IPS-18c (cell line): ENCODE results near the gene IL4I1.

ENCODE experiments used
- H3K4me3 ChIP-seq: 2 replicates; pipeline ENCODE4 v1.7.0; 2013; ENCODE audit warnings: low read depth, mild to moderate bottlenecking, low read length, moderate library complexity; ENCODE audit not compliant: insufficient read depth
- H3K9me3 ChIP-seq: one replicate; pipeline ENCODE4 v1.6.1; 2013; ENCODE audit warnings: mild to moderate bottlenecking, low read length, moderate library complexity; ENCODE audit not compliant: control insufficient read depth, insufficient read depth

IL4I1 gene

DNA sequence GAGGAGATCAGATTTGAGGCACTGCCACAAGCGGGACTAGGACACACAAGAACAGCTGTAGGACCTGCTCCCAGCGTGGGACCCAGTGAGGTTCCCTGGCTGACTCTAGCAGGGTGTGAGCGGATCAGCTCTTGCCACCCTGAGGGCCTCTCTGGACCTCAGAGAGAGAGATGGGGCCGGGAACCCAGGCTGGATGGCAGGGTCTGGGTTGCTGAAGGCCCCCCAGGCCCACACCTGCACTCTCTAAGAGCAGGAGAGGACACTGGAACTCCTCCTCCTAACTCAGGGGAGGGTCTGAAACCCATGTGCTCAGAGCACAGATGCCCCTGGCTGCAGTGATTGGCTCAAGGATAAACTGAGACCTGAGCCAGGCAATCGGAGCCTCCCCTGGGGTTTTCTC is 13.5 kb upstream of the IL4I1 start:
- H3K9me3 ChIP-seq: no peaks in the 10 kb centered on the region

DNA sequence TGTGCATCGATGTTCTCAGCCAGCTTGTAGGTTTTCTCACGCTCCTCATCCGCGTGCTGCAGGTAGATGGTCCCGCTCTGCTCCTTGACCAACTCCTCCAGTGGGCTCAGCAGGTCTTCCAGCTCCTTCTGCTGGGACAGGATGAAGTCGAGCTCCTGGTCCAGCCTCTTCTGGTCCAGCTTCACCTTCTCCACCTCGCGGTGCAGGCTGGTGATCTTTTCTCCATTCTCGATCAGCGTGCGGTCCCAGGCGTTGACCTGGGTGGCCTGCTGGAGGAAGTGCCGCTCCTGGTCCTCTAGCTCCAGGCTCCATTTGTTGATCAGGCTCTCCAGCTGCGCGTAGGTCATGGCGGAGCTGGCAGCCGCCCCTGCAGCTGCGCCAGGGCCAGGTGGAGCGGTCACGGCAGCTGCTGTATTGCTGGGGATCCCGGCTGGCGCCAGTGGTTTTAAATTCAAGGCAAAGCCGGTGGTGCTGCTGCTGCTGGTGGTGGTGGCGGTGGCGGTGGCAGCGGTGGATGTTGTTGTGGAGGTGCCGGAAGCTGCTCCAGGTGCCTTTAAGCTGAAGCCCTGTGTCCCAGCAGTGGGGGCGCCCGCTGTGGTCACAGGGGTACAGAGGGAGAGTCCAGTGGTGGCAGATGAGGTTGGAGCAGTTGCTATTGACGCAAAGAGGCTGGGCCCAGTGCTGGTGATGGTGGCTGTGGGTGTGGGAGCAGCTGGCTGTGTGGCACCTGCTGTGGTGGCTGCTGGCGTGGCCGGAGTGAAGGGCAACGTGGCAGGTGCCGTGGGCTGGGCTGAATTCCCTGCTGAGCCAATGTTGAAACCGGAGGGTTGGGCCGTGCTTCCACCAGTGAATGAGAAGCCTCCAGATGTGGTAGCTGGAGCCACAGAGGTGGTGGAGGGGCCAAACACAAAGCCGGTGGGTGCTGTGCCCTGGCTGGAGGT is 12.1 kb upstream of the IL4I1 start:
- Histone ChIP-seq H3K4me3 (no peak overlapping the region), H3K9me3 (no peaks in the 10 kb centered on the region)

More for the DNA sequence above, 13.5 kb upstream of the IL4I1 start:
- no peak overlapping the region for H3K4me3 ChIP-seq

GRCh38 chr19:49907745-49908446 is 11.2 kb upstream of the IL4I1 start:
- Histone ChIP-seq H3K4me3 (no peak overlapping the region), H3K9me3 (no peaks in the 10 kb centered on the region)

GRCh38 chr19:49906879-49907564 is 10.3 kb upstream of the IL4I1 start:
- no peaks in the 10 kb centered on the region for H3K9me3 ChIP-seq
- no peak overlapping the region for H3K4me3 ChIP-seq

- Histone ChIP-seq H3K9me3 (no peaks in the 10 kb centered on the region), H3K4me3 (no peak overlapping the region)
Measured at GRCh38 chr19:49904136-49904535, 7.4 kb upstream of the IL4I1 start.

- Histone ChIP-seq H3K9me3 (peaks cover 3% of the 10 kb centered on the region), H3K4me3 (no peak overlapping the region)
Measured at GRCh38 chr19:49895566-49896297, 955 bp downstream of the IL4I1 start.

- Histone ChIP-seq H3K4me3 (no peak overlapping the region), H3K9me3 (peaks cover 3% of the 10 kb centered on the region)
Measured at GRCh38 chr19:49894879-49895565, 1.7 kb downstream of the IL4I1 start.

DNA sequence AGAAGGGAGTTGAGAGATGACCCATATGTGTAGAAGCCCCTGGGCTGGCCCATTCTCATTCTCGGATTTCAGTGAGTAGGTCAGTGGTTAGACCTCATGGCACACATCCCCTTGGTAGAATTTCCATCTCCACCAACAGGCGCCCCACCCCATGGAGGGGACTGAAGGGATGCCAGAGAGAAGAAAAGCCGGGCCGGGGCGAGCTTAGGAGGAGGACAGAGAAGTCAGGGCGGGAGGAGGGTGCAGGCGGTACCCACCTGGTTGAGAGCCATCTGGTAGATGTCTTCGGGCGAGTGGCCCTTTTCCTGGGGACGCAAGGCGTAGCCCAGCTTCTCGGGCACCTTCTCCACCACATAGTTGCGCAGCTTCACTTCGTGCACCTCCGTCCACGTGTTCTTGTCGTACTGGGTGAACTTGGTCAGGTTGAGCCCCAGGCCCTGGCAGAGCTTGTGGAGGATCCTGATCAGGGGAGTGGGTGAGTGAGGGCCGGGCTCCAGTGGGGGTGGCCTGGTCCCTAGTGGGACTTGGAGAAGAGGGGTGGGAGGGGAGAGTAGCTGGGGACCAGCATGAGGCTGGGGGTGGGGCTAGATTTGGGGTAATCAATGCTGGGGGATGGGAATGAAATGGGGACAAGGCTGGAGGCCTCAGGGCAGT is 2.5 kb downstream of the IL4I1 start:
- Histone ChIP-seq H3K9me3 (peaks cover 6% of the 10 kb centered on the region), H3K4me3 (no peak overlapping the region)

- Histone ChIP-seq H3K4me3 (no peak overlapping the region), H3K9me3 (peaks cover 6% of the 10 kb centered on the region)
Measured at GRCh38 chr19:49892716-49893115, 4.0 kb downstream of the IL4I1 start.

GRCh38 chr19:49891393-49891792 is 5.3 kb downstream of the IL4I1 start:
- peaks cover 3% of the 10 kb centered on the region for H3K9me3 ChIP-seq
- H3K4me3 ChIP-seq: no peak overlapping the region

DNA sequence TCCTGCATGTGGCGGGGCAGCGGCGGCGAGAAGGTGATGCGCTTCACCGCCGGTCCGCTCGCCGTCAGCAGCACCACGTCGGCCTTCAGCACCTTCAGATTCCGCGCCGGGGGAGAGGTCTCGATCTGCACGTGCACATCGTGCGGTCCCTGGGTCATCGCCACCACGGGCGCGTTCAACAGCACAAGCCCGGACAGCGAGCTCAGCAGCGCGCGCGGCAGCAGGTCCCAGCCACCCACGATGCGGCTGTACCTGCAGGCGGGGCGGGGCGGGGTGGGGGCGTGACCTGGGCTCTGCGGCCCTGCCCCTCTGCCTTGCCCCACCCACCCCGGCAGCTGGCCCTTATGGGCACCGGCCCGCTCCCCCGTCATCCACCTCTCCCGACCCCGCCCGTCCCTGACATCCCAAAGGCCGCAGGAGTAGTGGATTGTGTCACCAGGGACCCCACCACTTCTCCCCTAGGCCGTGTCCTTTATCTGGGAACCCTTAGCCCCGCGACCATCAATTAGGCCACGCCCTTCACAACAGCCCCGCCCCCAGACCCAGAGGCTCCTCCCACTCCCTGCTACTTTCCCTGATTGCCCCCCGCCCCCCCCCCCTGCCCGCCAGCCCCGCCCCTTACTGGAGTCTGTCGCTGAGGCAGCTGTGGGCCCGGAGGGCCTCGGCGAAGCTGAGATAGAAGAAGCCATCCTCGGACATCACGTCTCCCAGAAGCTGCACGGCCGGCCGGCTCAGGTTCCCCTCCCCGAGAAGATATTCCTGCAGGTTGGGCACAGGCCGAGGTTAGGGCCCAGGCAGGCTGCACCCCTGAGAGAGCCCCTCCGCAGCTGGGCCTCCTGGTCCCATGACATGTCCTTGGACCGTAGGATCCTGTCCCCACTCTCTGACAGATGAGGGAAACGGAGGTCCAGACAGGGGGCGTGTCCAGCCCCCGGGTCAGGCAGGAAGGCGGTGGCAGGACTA is 6.1 kb downstream of the IL4I1 start:
- Histone ChIP-seq H3K4me3 (peak overlapping the region; percentile 55), H3K9me3 (peaks cover 3% of the 10 kb centered on the region)

DNA sequence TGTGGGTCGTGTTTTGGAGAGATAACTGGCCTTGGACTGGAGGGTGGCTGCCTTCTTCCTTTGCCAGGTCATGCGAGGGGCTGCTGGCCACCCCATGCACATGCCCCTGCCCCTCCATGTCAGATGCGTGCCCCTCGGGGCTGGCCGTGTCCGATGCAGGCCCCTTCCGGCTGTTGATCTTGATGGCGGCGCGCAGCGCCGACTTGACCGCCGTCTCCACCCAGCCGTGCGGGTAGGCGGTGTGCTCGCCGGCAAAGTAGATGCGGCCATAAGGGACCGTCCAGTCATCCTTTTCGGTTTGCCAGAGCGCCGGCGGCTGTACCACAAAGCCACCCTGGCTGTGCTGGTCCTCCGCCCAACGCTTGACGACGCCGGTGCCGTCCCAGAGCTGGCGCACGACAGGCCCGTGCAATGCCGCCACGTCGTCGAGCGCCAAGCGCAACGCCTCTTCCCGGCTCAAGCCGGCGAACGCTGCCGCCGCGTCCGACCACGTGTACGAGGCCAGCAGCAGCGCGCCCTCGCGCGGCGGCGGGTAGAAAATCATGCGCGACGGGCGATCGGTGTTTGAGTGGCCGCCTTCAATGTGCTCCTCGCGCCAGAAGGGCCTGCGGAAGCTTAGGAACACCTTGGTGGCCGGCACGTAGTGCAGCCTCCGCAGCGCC is 6.9 kb downstream of the IL4I1 start:
- peaks cover 3% of the 10 kb centered on the region for H3K9me3 ChIP-seq
- H3K4me3 ChIP-seq: peak overlapping the region; percentile 55

DNA sequence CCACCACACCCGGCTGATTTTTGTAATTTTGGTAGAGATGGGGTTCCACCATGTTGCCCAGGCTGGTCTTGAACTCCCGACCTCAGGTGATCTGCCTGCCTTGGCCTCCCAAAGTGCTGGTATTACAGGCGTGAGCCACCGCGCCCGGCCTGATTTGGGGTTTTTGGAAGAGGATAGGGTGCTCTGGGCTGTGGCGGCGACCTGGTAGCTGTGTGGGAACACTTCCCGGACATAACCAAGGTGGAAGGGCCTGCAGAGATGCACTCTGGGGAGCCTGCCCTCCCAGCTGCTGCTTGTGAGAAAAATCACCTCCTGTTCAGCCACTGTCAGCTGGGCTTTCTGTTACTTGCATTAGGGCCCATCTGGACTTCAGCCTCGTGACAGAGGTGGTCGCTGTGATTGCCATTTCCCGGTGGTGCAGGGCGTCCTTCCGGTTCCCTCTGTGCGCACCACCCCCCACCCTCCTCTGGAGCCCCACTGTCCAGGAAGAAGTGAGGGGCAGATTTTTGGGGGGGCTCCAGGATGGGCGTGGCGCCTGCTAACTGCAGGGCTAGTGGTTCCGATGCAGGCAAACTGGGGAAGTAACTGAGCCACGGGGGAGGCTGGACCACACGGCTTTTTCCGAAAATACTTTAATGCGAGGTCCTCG is 7.5 kb downstream of the IL4I1 start:
- peaks cover 3% of the 10 kb centered on the region for H3K9me3 ChIP-seq

GRCh38 chr19:49888510-49888824 is 8.2 kb downstream of the IL4I1 start:
- Histone ChIP-seq H3K9me3 (peaks cover 3% of the 10 kb centered on the region), H3K4me3 (no peak overlapping the region)

More for the DNA sequence above, 7.5 kb downstream of the IL4I1 start:
- no peak overlapping the region for H3K4me3 ChIP-seq
